ENCODE results near the gene LIN7C. TPM values are rescaled to one million over a fixed set of nuclear protein-coding genes. Genes with fewer than 3 reads are reported as not detected.

The LIN7C gene
- total and polyA plus RNA-seq, 9 of the 15 experiments (the other 6 are each of a cell fraction or from before 2014, with no cell fraction given), result 10.8 to 52.7 (median 21.5) TPM

DNA sequence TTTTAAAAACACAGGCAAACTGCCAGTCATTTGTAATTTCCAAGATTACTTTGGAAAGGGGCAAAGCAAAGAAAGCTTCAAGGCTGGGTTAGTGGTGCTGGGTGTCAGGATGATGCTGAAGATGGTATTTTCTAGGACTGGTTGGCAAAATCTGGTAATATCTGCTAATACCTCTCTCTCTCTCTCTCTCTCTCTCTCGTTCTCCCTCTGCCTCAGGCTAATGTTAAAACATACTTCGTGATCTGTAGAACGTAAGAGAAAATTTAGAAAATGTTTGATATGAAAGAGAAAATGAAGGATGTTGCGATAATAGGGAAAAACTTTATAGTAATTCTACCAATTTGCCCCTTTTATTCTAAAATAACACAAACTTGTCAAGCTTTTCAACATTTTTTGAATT is 24.6 kb downstream of the LIN7C start:
- ATAC-seq (no peak), DNase-seq (ENCODE audit: extremely low read depth in 1 of 4, low spot score in 3 of 4) (no peak), FAIRE-seq (no peak)
- H2AFZ ChIP-seq (ENCODE audit: low read depth, low read length), result no peak overlapping the region
- no peaks in the 10 kb centered on the region for H3K36me3 ChIP-seq (ENCODE audit: control insufficient read depth, insufficient read depth, low read length)
- intact Hi-C loops (cut with micrococcal nuclease), result no loop called here
- ChIA-PET POLR2A (interaction anchor here (0.6 kb wide), 1 partner anchor 30 kb away, joined by 3 read pairs; no protein-coding TSS in a partner anchor), CTCF (ENCODE audit: low intra/inter-chr PET ratio) (no interaction called here)
- no peaks in the 10 kb centered on the region for H4K20me1 ChIP-seq (replicated peaks; ENCODE audit: control insufficient read depth, insufficient read depth, low read length)
- H3K9ac ChIP-seq (ENCODE audit: insufficient read depth in 1 of 2, low read depth in 2 of 2, low read length in 2 of 2), result no peak overlapping the region
- no peaks in the 10 kb centered on the region for H3K27me3 ChIP-seq (ENCODE audit: control insufficient read depth in 2 of 2, insufficient read depth in 2 of 2, low read length in 2 of 2)
- no peak overlapping the region for H3K27ac ChIP-seq (ENCODE audit: extremely low read depth, low read depth, low read length)
- H3K9me3 ChIP-seq (replicated peaks; ENCODE audit: control insufficient read depth, insufficient read depth, low read depth, low read length), result no peaks in the 10 kb centered on the region
- WGBS (ENCODE audit: insufficient coverage, low coverage, missing lambda C conversion rate), result 43% methylated on average over 4 of the region's 4 CpGs
- TF ChIP-seq CBX3 (IDR thresholded peaks at IDR 0.05; ENCODE audit: borderline replicate concordance in 1 of 2, low read length in 2 of 2) (no peak), ZNF583 (CRISPR knock-in tag; IDR thresholded peaks at IDR 0.05) (no peak), LARP7 (IDR thresholded peaks at IDR 0.05) (no peak), HDAC3 (IDR thresholded peaks at IDR 0.05; ENCODE audit: borderline replicate concordance, partially characterized antibody) (no peak), ELF2 (CRISPR knock-in tag; IDR thresholded peaks at IDR 0.05) (no peak)
- TF ChIP-seq, protein P1, sequence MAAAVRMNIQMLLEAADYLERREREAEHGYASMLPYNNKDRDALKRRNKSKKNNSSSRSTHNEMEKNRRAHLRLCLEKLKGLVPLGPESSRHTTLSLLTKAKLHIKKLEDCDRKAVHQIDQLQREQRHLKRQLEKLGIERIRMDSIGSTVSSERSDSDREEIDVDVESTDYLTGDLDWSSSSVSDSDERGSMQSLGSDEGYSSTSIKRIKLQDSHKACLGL (CRISPR knock-in tag; IDR thresholded peaks at IDR 0.05; ENCODE audit: borderline replicate concordance, poor library complexity, severe bottlenecking), result no peak
- in situ Hi-C loops (cut with MboI), result loop anchor here (5.0 to 25.0 kb wide), 4 partner anchors 120 to 1195 kb away; partner anchors contain the start of gene CCDC34
- no peak overlapping the region for H3K4me3 ChIP-seq
- H3K4me1 ChIP-seq (replicated peaks in 1 of 2; ENCODE audit: control insufficient read depth in 2 of 2, insufficient read depth in 2 of 2, low read length in 2 of 2), result no peaks in the 10 kb centered on the region
- no TSS peak for BruUV-seq (replicated peaks)
- H3K4me2 ChIP-seq (ENCODE audit: insufficient read depth, low read length), result no peak overlapping the region
- no peaks in the 10 kb centered on the region for H3K9me1 ChIP-seq (ENCODE audit: control insufficient read depth, insufficient read depth, low read length)
- no peaks in the 10 kb centered on the region for H3K79me2 ChIP-seq (ENCODE audit: control insufficient read depth, insufficient read depth, low read length)
